NB4 (cell line): ENCODE data around the gene RHBDL3.

Experiments
- DNase-seq: peaks from one replicate; pipeline ENCODE4 v3.0.0; 2010; ENCODE audit warnings: low read depth
- H3K4me3 ChIP-seq: one replicate; pipeline ENCODE4 v1.5.1; 2011; ENCODE audit warnings: mild to moderate bottlenecking, low read depth, low read length, moderate library complexity
- MYC ChIP-seq: IDR thresholded peaks from 2 replicates; pipeline ENCODE4 v1.6.1; 2011; ENCODE audit warnings: low read depth, low read length
- POLR2A ChIP-seq: IDR thresholded peaks from 2 replicates; pipeline ENCODE4 v1.6.1; 2011; ENCODE audit warnings: mild to moderate bottlenecking; ENCODE audit not compliant: insufficient read length; ENCODE audit errors: extremely low read depth
- TF ChIP-seq, protein P1 (sequence below): IDR thresholded peaks from one replicate; pipeline ENCODE4 v1.5.1; 2012; ENCODE audit warnings: low read depth, low read length
- TF ChIP-seq, protein P2 (sequence below): IDR thresholded peaks from 2 replicates; pipeline ENCODE4 v1.6.1; 2011; ENCODE audit warnings: low read depth, low read length

Gene RHBDL3

DNA sequence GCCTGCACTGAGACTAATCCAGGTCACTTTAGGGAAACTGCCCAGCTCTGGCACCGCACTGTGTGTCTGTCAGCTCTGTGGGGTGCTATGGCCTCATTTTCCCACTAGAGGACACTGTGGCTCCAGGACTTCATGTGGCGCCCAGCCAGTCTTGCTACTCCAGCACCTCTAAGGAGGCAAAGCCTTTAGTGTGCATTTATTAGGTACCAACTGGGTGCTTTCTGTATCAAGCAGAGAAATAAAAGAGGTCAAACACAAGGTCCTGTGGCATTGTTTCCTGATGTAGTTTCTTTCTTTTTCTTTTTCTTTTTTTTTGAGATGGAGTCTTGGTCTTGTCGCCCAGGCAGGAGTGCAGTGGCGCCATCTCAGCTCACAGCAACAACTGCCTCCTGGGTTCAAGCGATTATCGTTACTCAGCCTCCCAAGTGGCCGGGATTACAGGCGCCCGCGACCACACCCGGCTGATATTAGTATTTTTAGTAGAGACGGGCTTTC, 12.5 kb upstream of the RHBDL3 start:
- H3K4me3 ChIP-seq: no peak overlapping the region
- DNase-seq: peak; percentile 81
- no peak for TF ChIP-seq POLR2A
- TF ChIP-seq, protein P1, sequence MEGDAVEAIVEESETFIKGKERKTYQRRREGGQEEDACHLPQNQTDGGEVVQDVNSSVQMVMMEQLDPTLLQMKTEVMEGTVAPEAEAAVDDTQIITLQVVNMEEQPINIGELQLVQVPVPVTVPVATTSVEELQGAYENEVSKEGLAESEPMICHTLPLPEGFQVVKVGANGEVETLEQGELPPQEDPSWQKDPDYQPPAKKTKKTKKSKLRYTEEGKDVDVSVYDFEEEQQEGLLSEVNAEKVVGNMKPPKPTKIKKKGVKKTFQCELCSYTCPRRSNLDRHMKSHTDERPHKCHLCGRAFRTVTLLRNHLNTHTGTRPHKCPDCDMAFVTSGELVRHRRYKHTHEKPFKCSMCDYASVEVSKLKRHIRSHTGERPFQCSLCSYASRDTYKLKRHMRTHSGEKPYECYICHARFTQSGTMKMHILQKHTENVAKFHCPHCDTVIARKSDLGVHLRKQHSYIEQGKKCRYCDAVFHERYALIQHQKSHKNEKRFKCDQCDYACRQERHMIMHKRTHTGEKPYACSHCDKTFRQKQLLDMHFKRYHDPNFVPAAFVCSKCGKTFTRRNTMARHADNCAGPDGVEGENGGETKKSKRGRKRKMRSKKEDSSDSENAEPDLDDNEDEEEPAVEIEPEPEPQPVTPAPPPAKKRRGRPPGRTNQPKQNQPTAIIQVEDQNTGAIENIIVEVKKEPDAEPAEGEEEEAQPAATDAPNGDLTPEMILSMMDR: peak; percentile 99

DNA sequence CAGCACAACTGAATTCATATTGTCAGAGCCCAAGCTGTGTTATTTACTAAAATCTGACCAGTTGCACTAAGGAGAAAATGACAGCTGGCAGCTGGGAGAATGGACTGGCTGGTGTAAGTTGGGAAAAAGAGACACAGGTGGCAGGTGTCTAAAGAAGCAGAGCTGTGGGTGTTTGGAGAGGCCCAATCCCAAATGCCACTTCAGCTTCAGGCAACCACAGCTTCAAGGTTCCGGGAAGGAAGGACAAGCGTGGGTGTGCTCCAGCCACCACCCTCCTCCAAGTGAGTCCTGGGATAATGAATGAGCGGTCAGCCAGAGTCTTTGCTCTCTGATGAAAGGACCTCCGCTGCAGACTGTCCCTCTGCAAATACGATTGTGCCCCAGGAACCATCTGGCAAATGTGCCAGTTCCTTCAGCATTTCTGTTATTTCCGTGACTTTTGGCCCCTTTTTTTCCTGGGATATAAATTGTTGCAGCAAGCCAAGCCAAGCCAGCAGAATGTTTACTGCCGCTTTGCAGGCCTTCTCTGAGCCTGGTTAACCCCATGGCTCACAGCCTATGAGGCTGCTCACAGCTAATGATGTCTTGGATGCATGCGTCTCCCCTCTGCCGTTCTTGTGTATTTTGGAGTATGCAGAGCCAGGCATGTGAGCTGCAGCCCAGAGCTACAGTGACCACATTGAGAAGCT, 9.5 kb upstream of the RHBDL3 start:
- no peak overlapping the region for H3K4me3 ChIP-seq
- TF ChIP-seq, protein P1: no peak
- TF ChIP-seq, protein P2, sequence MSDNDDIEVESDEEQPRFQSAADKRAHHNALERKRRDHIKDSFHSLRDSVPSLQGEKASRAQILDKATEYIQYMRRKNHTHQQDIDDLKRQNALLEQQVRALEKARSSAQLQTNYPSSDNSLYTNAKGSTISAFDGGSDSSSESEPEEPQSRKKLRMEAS: no peak
- TF ChIP-seq POLR2A (no peak), MYC (no peak)
- no peak for DNase-seq

DNA sequence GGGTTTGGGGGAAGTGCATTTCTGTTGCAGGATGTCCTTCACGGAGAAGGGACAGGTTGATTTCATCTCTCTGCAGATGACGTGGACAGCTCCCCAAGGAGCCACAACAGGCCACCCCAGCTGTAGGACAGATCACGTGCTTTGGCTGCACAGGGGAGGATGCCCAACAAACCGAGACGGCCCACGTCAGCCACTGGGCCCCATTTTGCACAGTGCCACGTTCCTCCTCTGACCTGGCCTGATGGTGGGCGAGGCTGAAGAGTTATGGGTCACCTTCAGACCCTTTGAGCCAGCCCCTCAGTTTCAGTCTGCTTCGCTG, 9.0 kb upstream of the RHBDL3 start:
- H3K4me3 ChIP-seq: no peak overlapping the region
- DNase-seq: no peak
- TF ChIP-seq, protein P1: no peak
- TF ChIP-seq MYC (no peak), POLR2A (no peak)
- TF ChIP-seq, protein P2: no peak

DNA sequence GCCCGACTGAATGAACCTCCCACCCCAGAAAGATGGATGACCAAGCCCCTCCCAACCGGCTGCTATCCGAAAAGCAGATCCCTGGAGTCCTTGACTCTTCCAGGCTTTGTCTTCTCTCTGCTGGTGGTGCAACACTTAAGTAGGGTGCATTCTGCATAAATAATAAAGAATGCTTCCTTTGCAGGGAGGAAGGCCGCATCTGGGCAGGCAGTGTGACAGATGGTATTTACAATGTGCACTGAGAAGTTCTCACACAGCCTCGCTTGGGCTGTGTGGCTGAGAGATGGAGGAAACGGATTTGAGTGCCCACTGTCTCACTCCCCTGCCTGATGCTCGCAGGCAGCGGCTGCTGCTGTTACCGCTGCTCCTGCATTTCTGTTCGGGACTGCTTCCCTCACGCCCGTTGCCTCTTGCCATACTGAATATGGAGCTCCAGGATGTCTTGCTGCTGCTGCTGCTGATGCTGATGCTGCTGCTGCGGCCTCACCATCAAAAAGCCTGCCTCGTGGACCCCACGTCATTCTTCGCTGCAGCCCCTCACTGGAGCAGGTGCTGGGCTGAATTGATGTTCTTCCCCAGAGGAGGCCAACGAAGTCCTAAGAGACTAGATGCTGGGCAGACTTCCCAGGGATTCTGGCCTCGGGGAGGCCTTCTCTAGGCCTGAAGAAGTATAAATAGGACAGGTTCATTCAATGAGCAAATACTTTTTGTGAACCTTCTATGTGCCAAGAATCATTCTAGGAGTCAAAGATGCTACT, 7.1 kb upstream of the RHBDL3 start:
- no peak for DNase-seq

DNA sequence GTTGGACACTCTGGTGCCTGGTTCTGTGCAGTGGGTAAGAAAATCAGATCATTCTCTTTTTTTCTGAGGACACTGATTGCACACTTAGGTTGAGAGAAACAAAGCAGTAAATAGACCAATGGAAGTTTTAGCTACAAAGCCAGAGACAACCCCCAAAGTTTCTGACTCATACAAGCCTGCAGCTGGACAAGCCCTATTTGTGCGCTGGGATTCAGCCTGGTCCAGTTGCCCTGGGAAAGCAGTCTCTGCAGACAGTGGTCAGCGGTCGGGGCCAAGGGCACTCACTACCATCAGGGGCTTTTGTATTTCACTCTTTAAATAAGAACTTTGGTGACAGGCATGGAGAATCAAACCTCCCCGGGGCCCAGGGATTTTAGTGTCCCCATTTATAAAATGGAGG, 6.0 kb upstream of the RHBDL3 start:
- DNase-seq: no peak
- TF ChIP-seq POLR2A: no peak
- no peak for TF ChIP-seq MYC
- TF ChIP-seq, protein P1: no peak
- TF ChIP-seq, protein P2: no peak
- no peak overlapping the region for H3K4me3 ChIP-seq

More for the DNA sequence above, 7.1 kb upstream of the RHBDL3 start:
- TF ChIP-seq MYC (no peak), POLR2A (no peak)
- TF ChIP-seq, protein P1: no peak
- TF ChIP-seq, protein P2: no peak
- no peak overlapping the region for H3K4me3 ChIP-seq
